ENCODE measurements around the gene PTGS2. TPM values are rescaled to one million over a fixed set of nuclear protein-coding genes. Genes with fewer than 3 reads are reported as not detected.
"Not testable (repeated sequence)": the region's sequence is repeated elsewhere in the genome, so short reads cannot be mapped to it uniquely, and the experiment has no call there.

PTGS2 gene
- total RNA-seq, 1 donor from 2014 or later, result 2.8 TPM

DNA sequence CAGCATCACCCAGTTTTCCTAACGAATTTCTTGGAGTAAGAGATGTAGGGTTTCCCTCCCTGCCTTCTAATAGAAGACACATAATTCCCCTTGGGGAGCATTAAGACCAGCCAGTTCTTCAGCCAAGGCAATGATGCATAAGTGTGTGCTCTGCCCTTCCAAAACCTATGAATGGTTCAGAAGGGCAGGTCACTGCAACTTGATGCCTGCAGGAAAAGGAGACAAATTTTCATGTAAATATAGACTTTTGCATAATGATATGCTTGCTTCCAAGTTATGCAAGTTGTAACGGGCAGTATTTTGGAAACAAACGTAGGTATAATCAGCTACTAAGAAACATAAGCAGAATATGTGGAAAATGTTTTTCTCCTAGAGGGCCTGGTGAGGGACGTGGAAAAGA is 31.6 kb downstream of the PTGS2 start:
- Mint-ChIP-seq H3K27me3 (ENCODE audit: low read depth) (no peaks in the 10 kb centered on the region), H3K9me3 (ENCODE audit: low read depth) (no peaks in the 10 kb centered on the region), H3K27ac (ENCODE audit: unreplicated experiment) (no peak overlapping the region), H3K36me3 (ENCODE audit: low read depth) (no peaks in the 10 kb centered on the region), H3K4me1 (ENCODE audit: low read depth) (peaks cover 4% of the 10 kb centered on the region), H3K4me3 (ENCODE audit: unreplicated experiment) (no peak overlapping the region)
- TF ChIP-seq, protein P1, sequence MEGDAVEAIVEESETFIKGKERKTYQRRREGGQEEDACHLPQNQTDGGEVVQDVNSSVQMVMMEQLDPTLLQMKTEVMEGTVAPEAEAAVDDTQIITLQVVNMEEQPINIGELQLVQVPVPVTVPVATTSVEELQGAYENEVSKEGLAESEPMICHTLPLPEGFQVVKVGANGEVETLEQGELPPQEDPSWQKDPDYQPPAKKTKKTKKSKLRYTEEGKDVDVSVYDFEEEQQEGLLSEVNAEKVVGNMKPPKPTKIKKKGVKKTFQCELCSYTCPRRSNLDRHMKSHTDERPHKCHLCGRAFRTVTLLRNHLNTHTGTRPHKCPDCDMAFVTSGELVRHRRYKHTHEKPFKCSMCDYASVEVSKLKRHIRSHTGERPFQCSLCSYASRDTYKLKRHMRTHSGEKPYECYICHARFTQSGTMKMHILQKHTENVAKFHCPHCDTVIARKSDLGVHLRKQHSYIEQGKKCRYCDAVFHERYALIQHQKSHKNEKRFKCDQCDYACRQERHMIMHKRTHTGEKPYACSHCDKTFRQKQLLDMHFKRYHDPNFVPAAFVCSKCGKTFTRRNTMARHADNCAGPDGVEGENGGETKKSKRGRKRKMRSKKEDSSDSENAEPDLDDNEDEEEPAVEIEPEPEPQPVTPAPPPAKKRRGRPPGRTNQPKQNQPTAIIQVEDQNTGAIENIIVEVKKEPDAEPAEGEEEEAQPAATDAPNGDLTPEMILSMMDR (IDR thresholded peaks at IDR 0.05), result no peak
- DNase-seq (ENCODE audit: low spot score), result no peak

DNA sequence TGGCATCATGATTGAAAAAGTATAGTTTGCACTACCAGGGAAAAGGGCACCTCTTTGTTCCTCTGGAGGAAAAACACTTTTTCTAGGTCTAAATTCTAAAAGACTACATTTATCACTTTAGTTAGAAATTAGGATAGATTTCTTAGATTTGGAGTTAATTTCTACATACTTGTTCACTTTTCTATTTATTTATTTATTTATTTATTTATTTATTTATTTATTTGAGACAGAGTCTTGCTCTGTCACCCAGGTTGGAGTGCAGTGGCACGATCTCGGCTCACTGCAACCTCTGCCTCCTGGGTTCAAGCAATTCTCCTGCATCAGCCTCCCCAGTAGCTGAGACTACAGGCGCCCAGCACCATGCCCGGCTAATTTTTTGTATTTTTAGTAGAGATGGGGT is 32.2 kb downstream of the PTGS2 start:
- not testable (repeated sequence) for H3K4me1 Mint-ChIP-seq (ENCODE audit: low read depth); DNase-seq (ENCODE audit: low spot score); H3K27me3 Mint-ChIP-seq (ENCODE audit: low read depth); H3K9me3 Mint-ChIP-seq (ENCODE audit: low read depth); H3K27ac Mint-ChIP-seq (ENCODE audit: unreplicated experiment); H3K4me3 Mint-ChIP-seq (ENCODE audit: unreplicated experiment); H3K36me3 Mint-ChIP-seq (ENCODE audit: low read depth)

DNA sequence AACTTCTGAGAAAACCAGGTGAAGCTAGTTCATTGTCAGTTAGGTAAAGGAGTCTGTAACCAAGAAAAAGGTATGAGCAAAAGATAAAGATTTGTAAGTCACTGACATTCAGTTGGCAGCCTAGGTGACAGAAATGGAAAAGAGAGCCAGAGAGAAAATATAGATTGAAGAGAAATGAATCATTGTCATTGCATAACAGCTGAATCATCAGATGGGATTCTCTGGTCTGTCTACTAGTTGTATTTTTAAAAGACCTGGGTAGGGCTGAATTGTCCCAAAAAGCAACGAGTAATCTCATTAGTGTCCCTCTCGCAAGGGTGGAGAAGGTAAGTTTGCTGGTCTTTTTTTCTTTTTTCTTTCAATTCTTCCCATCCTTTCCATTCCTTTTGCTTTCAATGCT is 36.6 kb downstream of the PTGS2 start:
- TF ChIP-seq, protein P1 (IDR thresholded peaks at IDR 0.05), result no peak
- Mint-ChIP-seq H3K27ac (ENCODE audit: unreplicated experiment) (no peak overlapping the region), H3K27me3 (ENCODE audit: low read depth) (no peaks in the 10 kb centered on the region), H3K36me3 (ENCODE audit: low read depth) (no peaks in the 10 kb centered on the region), H3K4me1 (ENCODE audit: low read depth) (peaks cover 6% of the 10 kb centered on the region), H3K4me3 (ENCODE audit: unreplicated experiment) (no peak overlapping the region), H3K9me3 (ENCODE audit: low read depth) (no peaks in the 10 kb centered on the region)
- no peak for DNase-seq (ENCODE audit: low spot score)

DNA sequence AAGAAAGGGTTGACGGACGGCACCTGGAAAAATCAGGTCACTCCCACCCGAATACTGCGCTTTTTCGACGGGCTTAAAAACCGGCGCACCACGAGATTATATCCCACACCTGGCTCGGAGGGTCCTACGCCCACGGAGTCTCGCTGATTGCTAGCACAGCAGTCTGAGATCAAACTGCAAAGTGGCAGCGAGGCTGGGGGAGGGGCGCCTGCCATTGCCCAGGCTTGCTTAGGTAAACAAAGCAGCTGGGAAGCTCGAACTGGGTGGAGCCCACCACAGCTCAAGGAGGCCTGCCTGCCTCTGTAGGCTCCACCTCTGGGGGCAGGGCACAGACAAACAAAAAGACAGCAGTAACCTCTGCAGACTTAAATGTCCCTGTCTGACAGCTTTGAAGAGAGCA is 42.7 kb downstream of the PTGS2 start:
- not testable (repeated sequence) for H3K4me1 Mint-ChIP-seq (ENCODE audit: low read depth); H3K36me3 Mint-ChIP-seq (ENCODE audit: low read depth); H3K9me3 Mint-ChIP-seq (ENCODE audit: low read depth); DNase-seq (ENCODE audit: low spot score); H3K27me3 Mint-ChIP-seq (ENCODE audit: low read depth); H3K27ac Mint-ChIP-seq (ENCODE audit: unreplicated experiment)
- peak overlapping the region; percentile 54 for H3K4me3 Mint-ChIP-seq (ENCODE audit: unreplicated experiment)

DNA sequence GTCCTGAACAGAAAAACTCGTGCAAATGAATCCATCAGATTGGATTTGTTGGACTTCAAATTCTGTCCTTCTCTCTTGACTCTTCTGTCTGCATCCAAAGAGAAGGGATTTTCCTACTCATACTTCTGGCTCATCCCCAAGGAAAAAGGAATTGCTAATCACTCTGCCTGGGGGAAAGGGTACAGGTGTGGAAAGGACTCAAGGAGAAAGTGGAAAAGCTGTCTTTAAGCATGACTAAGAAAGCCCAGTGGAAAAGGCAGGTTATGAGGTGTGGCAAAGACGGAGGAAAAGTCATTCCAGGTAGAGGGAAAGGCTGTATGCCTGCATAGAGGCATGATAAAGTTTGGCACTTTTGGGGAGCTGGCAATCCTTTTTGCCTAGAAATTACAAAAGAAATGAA is 43.4 kb downstream of the PTGS2 start:
- no peak for DNase-seq (ENCODE audit: low spot score)
- Mint-ChIP-seq H3K36me3 (ENCODE audit: low read depth) (no peaks in the 10 kb centered on the region), H3K9me3 (ENCODE audit: low read depth) (no peaks in the 10 kb centered on the region), H3K27ac (ENCODE audit: unreplicated experiment) (no peak overlapping the region), H3K4me3 (ENCODE audit: unreplicated experiment) (peak overlapping the region; percentile 54), H3K4me1 (ENCODE audit: low read depth) (peaks cover 7% of the 10 kb centered on the region), H3K27me3 (ENCODE audit: low read depth) (no peaks in the 10 kb centered on the region)
- TF ChIP-seq, protein P1 (IDR thresholded peaks at IDR 0.05), result no peak

DNA sequence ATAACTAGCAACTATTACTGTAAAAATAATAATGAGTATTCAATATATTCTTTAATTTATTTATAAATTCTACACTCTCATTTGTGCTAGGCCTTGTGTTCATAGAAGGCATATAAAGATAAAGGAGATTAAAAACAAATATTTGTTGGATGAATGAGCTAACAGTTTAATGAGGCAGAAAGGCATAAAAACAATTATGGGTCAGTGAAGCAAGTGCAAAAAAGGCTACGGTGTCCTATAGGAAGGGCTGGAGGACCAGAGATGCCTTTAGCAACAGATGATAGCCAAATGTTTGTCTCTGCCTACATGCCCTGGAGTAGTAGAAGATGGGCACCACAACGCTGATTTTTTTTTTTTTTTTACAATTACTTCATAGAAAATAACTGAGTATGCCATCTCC is 45.7 kb downstream of the PTGS2 start:
- H3K36me3 Mint-ChIP-seq (ENCODE audit: low read depth), result no peaks in the 10 kb centered on the region
- H3K9me3 Mint-ChIP-seq (ENCODE audit: low read depth), result no peaks in the 10 kb centered on the region
- H3K27me3 Mint-ChIP-seq (ENCODE audit: low read depth), result no peaks in the 10 kb centered on the region
- no peak overlapping the region for H3K27ac Mint-ChIP-seq (ENCODE audit: unreplicated experiment)
- peaks cover 7% of the 10 kb centered on the region for H3K4me1 Mint-ChIP-seq (ENCODE audit: low read depth)
- TF ChIP-seq, protein P1 (IDR thresholded peaks at IDR 0.05), result no peak
- H3K4me3 Mint-ChIP-seq (ENCODE audit: unreplicated experiment), result no peak overlapping the region
- DNase-seq (ENCODE audit: low spot score), result no peak
